Esophagus muscularis mucosa (tissue), 4 donors: ENCODE data around the gene CHCHD6.

ENCODE experiments used
- EP300 ChIP-seq: sonication (generic); formaldehyde crosslinking; IDR thresholded peaks from one replicate; pipeline ENCODE4 v1.6.1; 2017; ENCODE audit warnings: antibody characterized with exemption
- POLR2A ChIP-seq: fragments of 450-650 bp; IDR thresholded peaks from one replicate; pipeline ENCODE4 v1.6.1; 2017; ENCODE audit warnings: antibody characterized with exemption, moderate library complexity, mild to moderate bottlenecking, low read depth
- POLR2AphosphoS5 ChIP-seq, 2 donors: sonication (generic); formaldehyde crosslinking; IDR thresholded peaks; one replicate each; pipeline ENCODE4 v1.6.1; 2017; ENCODE audit warnings: antibody characterized with exemption in 2 of 2
- TF ChIP-seq, protein P1 (sequence below), 3 experiments: fragments of 200-600 bp in 2 of 3; fragments of 450-650 bp in 1 of 3; sonication (generic) in 2 of 3; IDR thresholded peaks; one replicate each; pipeline ENCODE4 v1.5.1; 2017 to 2019; ENCODE audit warnings: antibody characterized with exemption in 3 of 3, mild to moderate bottlenecking in 2 of 3, moderate library complexity in 1 of 3

DNA sequence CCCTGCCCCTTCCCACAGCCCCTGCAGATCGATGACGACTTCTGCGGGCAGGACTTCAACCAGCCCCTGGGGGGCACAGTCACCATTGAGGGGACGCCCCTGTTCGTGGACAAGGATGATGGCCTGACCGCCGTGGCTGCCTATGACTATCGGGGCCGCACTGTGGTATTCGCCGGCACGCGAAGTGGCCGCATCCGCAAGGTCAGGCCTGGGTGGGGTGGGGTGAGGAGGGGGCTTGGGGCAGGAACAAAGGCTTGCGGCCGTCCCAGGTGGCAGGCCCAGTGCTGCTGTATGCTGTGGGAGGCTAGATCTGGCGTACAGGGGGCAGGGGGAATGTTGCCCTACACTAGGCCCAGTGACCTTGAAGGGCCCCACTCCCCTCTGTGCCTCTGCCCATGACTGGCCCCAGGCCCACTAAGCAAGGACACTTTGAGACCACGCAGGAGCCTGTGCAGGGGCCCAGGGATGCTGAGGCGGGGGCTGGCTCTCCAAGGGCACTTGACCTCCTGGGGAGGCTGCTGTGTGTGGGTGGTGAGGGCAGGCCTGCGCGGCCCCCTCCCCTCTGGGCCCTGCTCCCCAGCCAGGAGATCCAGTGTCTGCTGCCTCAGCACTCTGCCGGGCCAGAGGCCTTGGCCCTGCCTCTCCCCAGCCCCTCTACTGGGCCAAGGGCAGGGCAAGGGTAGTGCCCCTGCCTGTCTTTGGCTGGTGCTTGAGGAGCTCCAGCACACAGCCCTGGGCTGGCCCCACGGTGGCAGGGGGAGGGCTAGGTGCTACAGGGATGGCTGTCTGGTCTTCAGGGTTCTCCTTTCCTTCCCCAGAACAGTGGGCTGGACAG lies 287.5 kb downstream of the CHCHD6 start:
- no peak for TF ChIP-seq POLR2A
- TF ChIP-seq POLR2AphosphoS5 (IDR thresholded peaks at IDR 0.05), result no peak
- TF ChIP-seq, protein P1, sequence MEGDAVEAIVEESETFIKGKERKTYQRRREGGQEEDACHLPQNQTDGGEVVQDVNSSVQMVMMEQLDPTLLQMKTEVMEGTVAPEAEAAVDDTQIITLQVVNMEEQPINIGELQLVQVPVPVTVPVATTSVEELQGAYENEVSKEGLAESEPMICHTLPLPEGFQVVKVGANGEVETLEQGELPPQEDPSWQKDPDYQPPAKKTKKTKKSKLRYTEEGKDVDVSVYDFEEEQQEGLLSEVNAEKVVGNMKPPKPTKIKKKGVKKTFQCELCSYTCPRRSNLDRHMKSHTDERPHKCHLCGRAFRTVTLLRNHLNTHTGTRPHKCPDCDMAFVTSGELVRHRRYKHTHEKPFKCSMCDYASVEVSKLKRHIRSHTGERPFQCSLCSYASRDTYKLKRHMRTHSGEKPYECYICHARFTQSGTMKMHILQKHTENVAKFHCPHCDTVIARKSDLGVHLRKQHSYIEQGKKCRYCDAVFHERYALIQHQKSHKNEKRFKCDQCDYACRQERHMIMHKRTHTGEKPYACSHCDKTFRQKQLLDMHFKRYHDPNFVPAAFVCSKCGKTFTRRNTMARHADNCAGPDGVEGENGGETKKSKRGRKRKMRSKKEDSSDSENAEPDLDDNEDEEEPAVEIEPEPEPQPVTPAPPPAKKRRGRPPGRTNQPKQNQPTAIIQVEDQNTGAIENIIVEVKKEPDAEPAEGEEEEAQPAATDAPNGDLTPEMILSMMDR (IDR thresholded peaks at IDR 0.05), result no peak
- TF ChIP-seq EP300, result no peak
